ENCODE measurements around the gene OR10A6. TPM values are rescaled to one million over a fixed set of nuclear protein-coding genes. Genes with fewer than 3 reads are reported as not detected.

OR10A6 gene
- total RNA-seq, 1 experiment from 2014 or later, result not detected

DNA sequence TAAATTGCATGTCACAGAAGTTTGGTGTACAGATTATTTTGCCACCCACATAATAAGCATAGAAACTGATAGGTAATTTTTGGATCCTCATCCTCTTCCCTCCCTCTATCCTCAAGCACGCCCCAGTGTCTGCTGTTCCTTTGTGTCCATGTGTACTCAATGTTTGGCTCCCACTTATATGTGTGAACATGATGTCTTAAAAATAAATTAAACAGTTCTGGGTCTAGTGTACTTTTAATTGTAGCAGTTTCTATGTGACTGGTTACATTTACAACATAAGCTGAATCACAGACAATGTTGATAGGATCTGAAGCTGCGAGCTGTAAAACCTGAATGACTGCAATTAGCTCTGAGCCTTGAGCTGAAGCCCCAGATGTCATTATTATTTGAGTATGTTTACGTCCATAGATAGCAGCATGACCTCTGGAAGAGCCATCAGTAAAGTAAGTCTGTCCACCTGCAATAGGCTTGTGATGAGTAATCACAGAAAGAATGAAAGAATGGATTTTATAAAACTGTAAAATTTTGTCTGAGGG lies 29.7 kb downstream of the OR10A6 start:
- DNase-seq, result no peak
- peaks cover 3% of the 10 kb centered on the region; the same call in 1 of the 2 replicates for H3K36me3 ChIP-seq (replicated peaks; ENCODE audit: control insufficient read depth, insufficient read depth, low read length)
- H3K4me3 ChIP-seq (ENCODE audit: insufficient read depth, low read depth, low read length), result no peak overlapping the region
- no peaks in the 10 kb centered on the region for H3K27me3 ChIP-seq (ENCODE audit: control insufficient read depth, insufficient read depth, low read length)

DNA sequence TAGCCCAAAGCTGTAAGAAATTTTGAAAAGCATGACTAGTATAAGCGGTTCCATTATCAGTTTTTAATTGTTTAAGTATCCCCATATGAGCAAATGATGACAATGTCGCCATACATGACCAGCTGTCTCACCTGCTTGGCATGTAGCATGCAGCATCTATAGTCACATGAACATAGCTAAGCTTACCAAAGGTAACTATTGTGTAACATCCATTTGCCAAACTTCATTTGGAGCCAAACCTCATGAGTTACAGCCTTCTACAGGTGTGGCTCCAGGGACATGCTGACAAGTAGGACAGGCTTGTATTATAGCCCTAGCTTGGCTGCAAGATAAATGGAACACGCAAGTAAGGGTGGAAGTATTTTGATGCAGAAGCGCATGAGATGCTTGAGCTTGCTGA lies 30.4 kb downstream of the OR10A6 start:
- H3K36me3 ChIP-seq (replicated peaks; ENCODE audit: control insufficient read depth, insufficient read depth, low read length), result peaks cover 3% of the 10 kb centered on the region; the same call in 1 of the 2 replicates
- no peaks in the 10 kb centered on the region for H3K27me3 ChIP-seq (ENCODE audit: control insufficient read depth, insufficient read depth, low read length)
- H3K4me3 ChIP-seq (ENCODE audit: insufficient read depth, low read depth, low read length), result no peak overlapping the region
- no peak for DNase-seq

DNA sequence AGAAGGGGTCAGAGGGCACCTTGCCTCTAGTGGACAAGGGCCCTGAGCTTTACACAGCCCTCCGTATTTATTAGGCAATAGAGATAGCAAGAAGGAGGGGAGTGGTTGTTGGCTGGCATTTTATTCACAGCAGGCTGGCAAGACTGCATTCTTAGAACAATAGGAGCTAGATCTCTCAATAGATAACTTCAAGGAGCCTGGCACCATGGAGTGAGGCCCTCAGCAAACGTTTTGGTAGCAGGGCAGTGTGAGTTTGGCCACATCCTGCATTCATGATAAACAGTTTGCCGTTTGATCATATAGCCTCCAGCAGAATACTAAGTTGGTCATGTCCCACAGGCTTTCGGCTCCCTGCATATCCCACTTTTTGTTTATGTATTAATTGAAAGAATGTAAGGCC lies 31.6 kb downstream of the OR10A6 start:
- peaks cover 3% of the 10 kb centered on the region; the same call in 1 of the 2 replicates for H3K36me3 ChIP-seq (replicated peaks; ENCODE audit: control insufficient read depth, insufficient read depth, low read length)
- no peak for DNase-seq
- H3K27me3 ChIP-seq (ENCODE audit: control insufficient read depth, insufficient read depth, low read length), result no peaks in the 10 kb centered on the region
- H3K4me3 ChIP-seq (ENCODE audit: insufficient read depth, low read depth, low read length), result no peak overlapping the region

DNA sequence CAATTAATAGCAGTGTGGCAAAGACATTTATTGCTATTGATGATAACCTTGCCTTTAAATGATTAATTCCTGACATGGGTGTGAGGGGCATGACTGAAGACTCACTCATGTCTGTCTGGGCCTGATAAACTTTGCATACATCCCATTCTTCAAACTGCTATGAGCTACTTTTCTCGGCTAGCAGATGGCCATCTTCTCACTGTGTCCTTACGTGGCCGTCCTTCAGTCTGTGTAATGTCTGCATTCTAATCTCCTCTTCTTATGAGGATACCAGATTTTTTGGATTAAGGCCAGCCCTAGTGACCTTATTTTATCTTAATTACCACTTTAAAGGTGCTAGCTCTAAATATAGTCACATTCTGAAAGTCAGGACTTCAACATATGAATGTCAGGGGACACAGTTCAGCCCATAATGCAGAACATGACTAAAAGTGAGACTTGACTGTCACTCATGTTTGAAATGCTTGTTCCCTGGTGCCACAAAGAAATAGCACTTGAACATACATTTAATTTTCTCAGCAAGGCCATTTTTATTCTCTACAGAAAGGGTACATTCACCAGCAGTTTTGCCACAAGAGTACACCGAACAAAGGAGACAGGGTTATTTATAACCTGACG lies 32.3 kb downstream of the OR10A6 start:
- Histone ChIP-seq H3K36me3 (replicated peaks; ENCODE audit: control insufficient read depth, insufficient read depth, low read length) (peaks cover 3% of the 10 kb centered on the region; the same call in 1 of the 2 replicates), H3K4me3 (ENCODE audit: insufficient read depth, low read depth, low read length) (no peak overlapping the region), H3K27me3 (ENCODE audit: control insufficient read depth, insufficient read depth, low read length) (no peaks in the 10 kb centered on the region)
- DNase-seq, result no peak

DNA sequence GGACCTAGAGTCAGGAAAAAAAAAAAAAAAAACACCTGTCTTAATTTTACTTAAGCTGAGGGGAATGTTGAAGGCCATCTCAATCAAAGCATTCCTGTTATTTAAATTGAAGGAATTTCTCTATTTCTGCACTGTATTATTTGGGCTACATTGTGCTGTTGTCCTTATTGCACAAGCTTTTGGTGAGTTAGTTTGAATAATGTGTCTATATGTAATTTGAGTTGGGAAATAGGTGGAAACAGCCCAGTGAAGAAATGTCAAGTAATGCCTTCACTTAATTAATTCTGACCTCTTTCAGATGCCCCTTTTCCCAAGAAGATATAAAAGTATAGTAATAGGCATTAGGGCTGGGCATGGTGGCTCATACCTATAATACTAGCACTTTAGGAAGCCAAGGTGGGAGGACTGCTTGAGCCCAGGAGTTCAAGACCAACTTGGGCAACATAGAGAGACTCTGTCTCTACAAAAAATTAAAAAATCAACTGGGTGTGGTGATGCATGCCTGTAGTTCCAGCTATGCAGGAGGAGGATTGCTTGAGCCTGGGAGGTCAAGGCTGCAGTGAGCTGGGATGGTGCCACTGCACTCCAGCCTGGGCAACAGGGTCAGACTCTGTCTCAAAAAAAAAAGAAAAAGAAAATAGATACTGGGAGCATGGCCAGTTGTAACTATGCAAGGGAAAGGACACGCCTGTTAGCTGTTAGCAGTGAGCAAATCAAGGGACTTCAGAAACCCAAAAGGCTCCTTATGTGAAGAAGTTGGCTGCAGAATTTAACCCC lies 34.9 kb downstream of the OR10A6 start:
- no peaks in the 10 kb centered on the region for H3K27me3 ChIP-seq (ENCODE audit: control insufficient read depth, insufficient read depth, low read length)
- no peak for DNase-seq
- H3K36me3 ChIP-seq (replicated peaks; ENCODE audit: control insufficient read depth, insufficient read depth, low read length), result peaks cover 3% of the 10 kb centered on the region; the same call in 1 of the 2 replicates
- no peak overlapping the region for H3K4me3 ChIP-seq (ENCODE audit: insufficient read depth, low read depth, low read length)

DNA sequence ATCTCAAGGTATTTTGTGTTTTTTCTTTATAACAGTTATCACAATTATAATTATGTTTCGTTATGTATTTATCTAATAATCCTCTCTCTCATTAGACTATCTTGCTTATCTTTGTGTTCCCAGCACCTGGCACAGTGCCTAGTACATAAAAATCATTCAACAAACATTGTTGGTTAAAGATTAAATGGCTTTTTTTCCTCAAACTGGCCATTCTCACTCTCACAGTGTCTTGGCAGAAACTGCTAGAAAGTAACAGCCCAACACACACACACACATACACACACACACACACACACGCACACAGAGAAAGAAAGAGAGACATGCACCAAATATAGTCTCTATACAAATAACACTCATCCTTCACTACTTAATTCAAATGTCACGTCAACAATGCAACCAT lies 36.8 kb downstream of the OR10A6 start:
- no peak for DNase-seq
- H3K36me3 ChIP-seq (replicated peaks; ENCODE audit: control insufficient read depth, insufficient read depth, low read length), result no peaks in the 10 kb centered on the region
- no peak overlapping the region for H3K4me3 ChIP-seq (ENCODE audit: insufficient read depth, low read depth, low read length)
- no peaks in the 10 kb centered on the region for H3K27me3 ChIP-seq (ENCODE audit: control insufficient read depth, insufficient read depth, low read length)

DNA sequence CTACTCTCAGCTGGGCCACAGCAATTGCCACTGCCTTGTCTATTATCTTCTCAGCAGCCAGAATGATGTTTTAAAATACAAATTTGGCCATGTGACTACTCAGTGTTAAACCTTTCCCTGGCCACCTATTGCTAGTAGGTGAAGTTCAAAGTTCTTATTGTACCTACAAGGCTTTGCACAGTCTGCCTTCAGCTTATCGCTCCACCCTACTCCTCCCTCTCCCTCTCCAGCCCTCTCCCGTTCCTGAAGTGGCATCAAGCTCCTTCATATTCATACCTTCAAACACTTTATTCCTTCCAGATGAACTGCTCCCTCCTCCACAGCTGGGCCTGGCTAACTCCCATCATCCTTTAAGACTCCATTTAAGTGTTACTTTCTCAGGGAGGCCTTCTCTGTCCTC lies 37.3 kb downstream of the OR10A6 start:
- H3K36me3 ChIP-seq (replicated peaks; ENCODE audit: control insufficient read depth, insufficient read depth, low read length), result no peaks in the 10 kb centered on the region
- no peak for DNase-seq
- H3K4me3 ChIP-seq (ENCODE audit: insufficient read depth, low read depth, low read length), result no peak overlapping the region
- no peaks in the 10 kb centered on the region for H3K27me3 ChIP-seq (ENCODE audit: control insufficient read depth, insufficient read depth, low read length)

DNA sequence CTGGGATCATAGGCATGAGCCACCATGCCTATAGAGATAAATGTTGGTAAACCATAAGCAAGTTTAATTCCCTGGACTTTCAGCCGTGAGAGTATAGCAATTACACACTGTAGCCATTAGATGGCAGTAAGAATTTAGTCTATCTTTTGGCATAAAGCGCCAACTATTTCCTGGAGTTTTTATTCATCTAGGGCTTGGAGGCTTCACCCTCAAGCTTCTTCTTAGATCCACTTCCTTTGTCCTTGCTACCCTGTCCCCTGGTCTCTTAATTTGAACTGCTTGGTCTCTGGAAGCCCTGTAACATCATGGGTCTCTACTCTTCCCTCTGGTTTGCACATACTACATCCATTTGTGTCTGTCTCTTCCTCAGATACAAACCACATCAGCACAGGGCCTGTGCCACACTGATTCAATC lies 38.2 kb downstream of the OR10A6 start:
- Histone ChIP-seq H3K27me3 (ENCODE audit: control insufficient read depth, insufficient read depth, low read length) (no peaks in the 10 kb centered on the region), H3K4me3 (ENCODE audit: insufficient read depth, low read depth, low read length) (no peak overlapping the region), H3K36me3 (replicated peaks; ENCODE audit: control insufficient read depth, insufficient read depth, low read length) (no peaks in the 10 kb centered on the region)
- DNase-seq, result peak; percentile 51

DNA sequence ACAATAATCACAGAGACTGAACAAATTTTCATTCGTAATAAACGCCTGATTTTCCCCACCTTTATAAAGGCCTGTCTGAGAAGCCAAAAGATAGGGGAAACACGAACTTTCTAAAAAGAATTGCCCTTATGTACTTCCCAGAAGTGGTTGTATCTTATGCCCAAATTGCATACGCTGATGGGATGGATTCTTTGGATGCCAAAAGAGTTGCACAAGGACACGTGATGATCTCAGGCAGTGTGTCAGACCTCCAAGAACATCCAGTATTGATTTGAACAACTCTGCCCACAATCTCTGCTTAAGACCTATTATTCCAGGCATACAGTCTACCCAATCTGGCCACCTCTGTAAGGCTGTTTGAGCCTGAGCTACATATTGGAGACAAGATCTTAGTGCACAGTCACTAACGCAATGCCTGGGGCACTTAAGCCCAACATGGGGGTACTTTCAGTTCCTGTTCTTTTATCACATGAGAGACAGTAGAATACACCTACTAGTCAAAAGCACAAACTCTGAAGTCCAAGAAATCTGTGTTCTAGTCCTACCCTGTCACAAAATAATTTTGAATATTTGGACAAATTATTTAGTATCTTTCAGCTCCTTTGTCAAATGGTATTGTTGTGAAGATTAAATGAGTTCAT lies 38.9 kb downstream of the OR10A6 start:
- no peaks in the 10 kb centered on the region for H3K36me3 ChIP-seq (replicated peaks; ENCODE audit: control insufficient read depth, insufficient read depth, low read length)
- no peak for DNase-seq
- H3K27me3 ChIP-seq (ENCODE audit: control insufficient read depth, insufficient read depth, low read length), result no peaks in the 10 kb centered on the region

DNA sequence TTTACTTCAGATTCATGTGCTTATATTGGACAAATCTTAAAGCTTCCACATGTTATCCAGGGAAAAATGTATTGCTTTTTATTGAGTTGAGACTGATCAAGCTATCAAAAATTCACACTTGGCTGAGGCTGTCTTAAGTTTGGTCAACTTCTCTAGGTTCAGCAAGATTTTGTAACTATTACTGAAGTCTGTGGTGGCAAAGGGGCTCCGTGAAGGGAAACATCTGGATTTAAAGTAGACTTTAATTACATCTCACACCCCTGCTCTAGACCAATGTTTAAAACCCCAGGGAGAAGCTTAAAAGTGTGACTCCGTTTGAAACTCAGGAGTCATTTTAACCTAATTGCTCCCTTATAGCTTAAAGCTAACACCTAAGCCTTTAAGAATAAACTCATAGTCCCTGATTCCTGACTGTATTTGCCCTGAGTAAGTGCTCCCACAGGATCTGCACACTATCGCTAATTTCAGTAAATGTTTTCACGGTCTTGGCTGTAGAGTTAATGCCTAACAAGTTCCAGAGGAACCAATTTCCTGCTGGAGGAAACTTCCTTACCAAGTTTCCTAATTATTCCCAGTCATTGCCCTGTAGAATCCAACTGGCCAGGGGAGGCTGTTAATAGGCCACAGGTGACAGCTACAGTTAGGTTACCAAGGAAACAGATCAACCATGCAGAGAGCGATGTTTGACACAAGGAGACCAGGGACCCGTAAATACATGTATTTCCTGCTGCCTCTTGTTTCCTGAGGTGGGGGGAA lies 40.5 kb downstream of the OR10A6 start:
- Histone ChIP-seq H3K4me3 (ENCODE audit: insufficient read depth, low read depth, low read length) (no peak overlapping the region), H3K27me3 (ENCODE audit: control insufficient read depth, insufficient read depth, low read length) (no peaks in the 10 kb centered on the region), H3K36me3 (replicated peaks; ENCODE audit: control insufficient read depth, insufficient read depth, low read length) (no peaks in the 10 kb centered on the region)
- no peak for DNase-seq

More for the DNA sequence above, 38.9 kb downstream of the OR10A6 start:
- no peak overlapping the region for H3K4me3 ChIP-seq (ENCODE audit: insufficient read depth, low read depth, low read length)

DNA sequence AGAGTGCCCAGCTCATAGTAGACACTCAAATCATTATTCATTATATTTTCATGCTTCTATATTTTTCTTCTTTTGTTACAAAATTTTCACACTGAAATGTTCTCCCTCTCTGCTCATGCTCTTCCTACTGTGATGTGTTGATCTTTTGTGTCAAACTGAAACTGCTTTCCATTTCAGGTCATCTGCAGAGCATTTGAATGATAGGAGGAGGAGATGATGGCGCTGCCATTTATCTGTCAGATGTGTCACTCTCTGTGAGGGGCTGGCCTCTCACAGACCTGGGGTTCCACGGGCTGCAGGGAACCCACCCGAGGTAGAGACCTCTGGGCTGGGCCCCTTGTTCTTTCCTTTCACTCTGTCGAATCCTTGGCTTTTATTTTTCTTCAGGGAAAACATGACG lies 41.1 kb downstream of the OR10A6 start:
- H3K36me3 ChIP-seq (replicated peaks; ENCODE audit: control insufficient read depth, insufficient read depth, low read length), result no peaks in the 10 kb centered on the region
- DNase-seq, result no peak
- no peak overlapping the region for H3K4me3 ChIP-seq (ENCODE audit: insufficient read depth, low read depth, low read length)
- no peaks in the 10 kb centered on the region for H3K27me3 ChIP-seq (ENCODE audit: control insufficient read depth, insufficient read depth, low read length)

DNA sequence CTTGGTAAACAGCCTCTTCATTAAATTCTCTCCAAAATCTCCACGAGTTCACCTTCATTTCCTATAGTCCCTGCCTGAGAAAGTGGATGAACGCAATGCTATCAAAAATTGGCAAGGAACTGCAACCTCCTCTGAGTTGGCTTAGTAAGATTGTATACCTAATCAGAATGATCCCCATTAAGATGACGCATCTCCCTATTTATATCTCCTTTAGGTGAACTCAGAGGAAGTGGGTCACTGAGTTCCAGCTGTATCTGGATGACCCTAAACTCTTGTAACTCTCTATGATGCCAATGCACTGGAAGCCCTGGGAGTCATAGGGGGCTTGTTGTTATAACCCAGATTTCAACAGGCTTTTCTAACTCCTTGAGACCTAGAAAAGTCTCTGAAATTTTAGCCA lies 48.2 kb downstream of the OR10A6 start:
- Histone ChIP-seq H3K4me3 (ENCODE audit: insufficient read depth, low read depth, low read length) (no peak overlapping the region), H3K36me3 (replicated peaks; ENCODE audit: control insufficient read depth, insufficient read depth, low read length) (no peaks in the 10 kb centered on the region), H3K27me3 (ENCODE audit: control insufficient read depth, insufficient read depth, low read length) (no peaks in the 10 kb centered on the region)
- no peak for DNase-seq

Measured in H7 (cell line).